ENCODE results near the gene APC2. TPM values are rescaled to one million over a fixed set of nuclear protein-coding genes. Genes with fewer than 3 reads are reported as not detected.

APC2 gene
- polyA plus RNA-seq, 1 donor (not counting 4 experiments of a cell fraction or from before 2014, with no cell fraction given), result 0.01 TPM

DNA sequence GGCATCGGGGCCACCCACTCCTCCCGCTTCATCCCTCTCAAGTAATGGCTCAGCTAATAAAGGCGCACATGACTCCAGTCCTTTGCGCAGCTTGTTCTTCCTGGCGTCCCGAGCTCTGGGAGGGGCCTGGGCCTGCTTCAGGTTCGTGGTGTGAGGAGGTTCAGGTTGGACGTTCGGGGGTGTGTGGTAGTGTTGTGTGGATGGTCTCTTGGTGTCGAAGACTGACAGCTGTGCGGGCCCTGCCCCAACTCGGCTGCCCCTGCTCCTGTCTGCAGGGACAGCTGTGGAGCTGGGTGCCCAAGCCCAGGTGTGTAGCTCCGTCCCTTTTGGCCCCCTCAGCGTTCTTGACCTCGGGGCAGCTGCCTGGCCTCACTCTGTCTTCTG, 9.5 kb upstream of the APC2 start:
- Histone ChIP-seq H3K4me3 (ENCODE audit: control insufficient read depth in 2 of 3, extremely low read depth in 1 of 3, insufficient read depth in 2 of 3, low read depth in 1 of 3, low read length in 3 of 3) (no peak overlapping the region), H3K79me2 (ENCODE audit: control insufficient read depth, insufficient read depth, low read length) (peaks cover 38% of the 10 kb centered on the region), H3K4me2 (ENCODE audit: control insufficient read depth, extremely low read depth, insufficient read depth, low read depth, low read length) (no peak overlapping the region), H2AFZ (ENCODE audit: control insufficient read depth, low read length) (no peak overlapping the region), H3K4me1 (ENCODE audit: control insufficient read depth, extremely low read depth, insufficient read depth, low read length) (peaks cover 18% of the 10 kb centered on the region), H3K9me3 (ENCODE audit: control insufficient read depth, low read depth, low read length) (no peaks in the 10 kb centered on the region), H3K27ac (ENCODE audit: control insufficient read depth, insufficient read depth, low read length) (no peak overlapping the region), H3K27me3 (ENCODE audit: control insufficient read depth, extremely low read depth, insufficient read depth, low read length) (peaks cover 2% of the 10 kb centered on the region), H3K9me1 (ENCODE audit: control insufficient read depth, extremely low read depth, insufficient read depth, low read length) (peaks cover 3% of the 10 kb centered on the region), H3K36me3 (ENCODE audit: control insufficient read depth in 2 of 2, extremely low read depth in 1 of 2, insufficient read depth in 2 of 2, low read length in 2 of 2) (peaks cover 29 to 34% of the 10 kb centered on the region in 2 experiments), H3K9ac (ENCODE audit: control insufficient read depth, extremely low read depth, insufficient read depth, low read length) (no peak overlapping the region), H4K20me1 (ENCODE audit: control insufficient read depth, extremely low read depth, insufficient read depth, low read length) (peaks cover 25% of the 10 kb centered on the region)
- DNase-seq (ENCODE audit: low read depth, low spot score), result no peak
- FAIRE-seq, result no peak
- TF ChIP-seq EZH2 (IDR thresholded peaks at IDR 0.05; ENCODE audit: low read length), result no peak
- TF ChIP-seq, protein P1, sequence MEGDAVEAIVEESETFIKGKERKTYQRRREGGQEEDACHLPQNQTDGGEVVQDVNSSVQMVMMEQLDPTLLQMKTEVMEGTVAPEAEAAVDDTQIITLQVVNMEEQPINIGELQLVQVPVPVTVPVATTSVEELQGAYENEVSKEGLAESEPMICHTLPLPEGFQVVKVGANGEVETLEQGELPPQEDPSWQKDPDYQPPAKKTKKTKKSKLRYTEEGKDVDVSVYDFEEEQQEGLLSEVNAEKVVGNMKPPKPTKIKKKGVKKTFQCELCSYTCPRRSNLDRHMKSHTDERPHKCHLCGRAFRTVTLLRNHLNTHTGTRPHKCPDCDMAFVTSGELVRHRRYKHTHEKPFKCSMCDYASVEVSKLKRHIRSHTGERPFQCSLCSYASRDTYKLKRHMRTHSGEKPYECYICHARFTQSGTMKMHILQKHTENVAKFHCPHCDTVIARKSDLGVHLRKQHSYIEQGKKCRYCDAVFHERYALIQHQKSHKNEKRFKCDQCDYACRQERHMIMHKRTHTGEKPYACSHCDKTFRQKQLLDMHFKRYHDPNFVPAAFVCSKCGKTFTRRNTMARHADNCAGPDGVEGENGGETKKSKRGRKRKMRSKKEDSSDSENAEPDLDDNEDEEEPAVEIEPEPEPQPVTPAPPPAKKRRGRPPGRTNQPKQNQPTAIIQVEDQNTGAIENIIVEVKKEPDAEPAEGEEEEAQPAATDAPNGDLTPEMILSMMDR (optimal IDR thresholded peaks at IDR 0.05 in 1 of 3, IDR thresholded peaks at IDR 0.05 in 1 of 3, conservative IDR thresholded peaks at IDR 0.05 in 1 of 3; ENCODE audit: extremely low read depth in 1 of 3, insufficient read depth in 2 of 3, low read length in 3 of 3), result no peak
- dilution Hi-C loops (cut with MboI; ENCODE audit: extremely low pct_ligation_motif_present, low sequenced_read_pairs), result no loop called here

DNA sequence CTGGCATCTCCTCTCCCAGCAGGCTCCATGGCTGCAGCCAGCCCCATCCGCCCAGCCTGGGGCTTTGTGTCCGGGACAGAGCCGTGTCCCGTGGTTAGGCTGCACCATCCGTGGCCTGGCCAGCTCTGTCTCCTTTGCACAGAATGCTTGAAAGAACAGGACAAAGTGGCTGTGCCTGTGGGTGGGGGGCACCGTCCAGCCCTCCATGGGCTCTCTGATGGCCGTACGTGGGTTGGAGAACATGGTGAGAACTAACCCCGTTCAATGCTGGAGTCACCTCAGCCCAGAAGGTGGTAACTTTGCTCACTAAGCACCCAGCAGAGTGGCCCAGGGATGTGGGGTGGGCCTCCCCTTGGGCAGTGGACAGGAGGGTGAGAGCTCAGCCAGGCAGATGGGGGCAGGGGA, 8.9 kb upstream of the APC2 start:
- H3K79me2 ChIP-seq (ENCODE audit: control insufficient read depth, insufficient read depth, low read length), result peaks cover 38% of the 10 kb centered on the region
- peaks cover 26 to 31% of the 10 kb centered on the region in 2 experiments for H3K36me3 ChIP-seq (ENCODE audit: control insufficient read depth in 2 of 2, extremely low read depth in 1 of 2, insufficient read depth in 2 of 2, low read length in 2 of 2)
- H2AFZ ChIP-seq (ENCODE audit: control insufficient read depth, low read length), result no peak overlapping the region
- FAIRE-seq (no peak), DNase-seq (ENCODE audit: low read depth, low spot score) (no peak)
- H4K20me1 ChIP-seq (ENCODE audit: control insufficient read depth, extremely low read depth, insufficient read depth, low read length), result peaks cover 25% of the 10 kb centered on the region
- H3K9me1 ChIP-seq (ENCODE audit: control insufficient read depth, extremely low read depth, insufficient read depth, low read length), result peaks cover 3% of the 10 kb centered on the region
- H3K4me1 ChIP-seq (ENCODE audit: control insufficient read depth, extremely low read depth, insufficient read depth, low read length), result peaks cover 18% of the 10 kb centered on the region
- no peak overlapping the region for H3K27ac ChIP-seq (ENCODE audit: control insufficient read depth, insufficient read depth, low read length)
- peaks cover 5% of the 10 kb centered on the region for H3K27me3 ChIP-seq (ENCODE audit: control insufficient read depth, extremely low read depth, insufficient read depth, low read length)
- no peaks in the 10 kb centered on the region for H3K9me3 ChIP-seq (ENCODE audit: control insufficient read depth, low read depth, low read length)
- H3K4me2 ChIP-seq (ENCODE audit: control insufficient read depth, extremely low read depth, insufficient read depth, low read depth, low read length), result peak overlapping the region; percentile 10
- TF ChIP-seq, protein P1 (optimal IDR thresholded peaks at IDR 0.05 in 1 of 3, IDR thresholded peaks at IDR 0.05 in 1 of 3, conservative IDR thresholded peaks at IDR 0.05 in 1 of 3; ENCODE audit: extremely low read depth in 1 of 3, insufficient read depth in 2 of 3, low read length in 3 of 3), result no peak
- TF ChIP-seq EZH2 (IDR thresholded peaks at IDR 0.05; ENCODE audit: low read length), result no peak
- dilution Hi-C loops (cut with MboI; ENCODE audit: extremely low pct_ligation_motif_present, low sequenced_read_pairs), result no loop called here
- H3K9ac ChIP-seq (ENCODE audit: control insufficient read depth, extremely low read depth, insufficient read depth, low read length), result no peak overlapping the region
- no peak overlapping the region for H3K4me3 ChIP-seq (ENCODE audit: control insufficient read depth in 2 of 3, extremely low read depth in 1 of 3, insufficient read depth in 2 of 3, low read depth in 1 of 3, low read length in 3 of 3)
